ENCODE data around the gene ALCAM.

Gene ALCAM

GRCh38 chr3:105425153-105425502 lies 58.4 kb downstream of the ALCAM start:
- WGBS, 2 experiments: 80 to 89% methylated on average over 1 to 3 of the region's 4 CpGs
- Histone ChIP-seq H3K27me3 (ENCODE audit: control insufficient read depth, insufficient read depth, low read length, poor library complexity, severe bottlenecking) (no peaks in the 10 kb centered on the region), H3K9me3 (ENCODE audit: control insufficient read depth, low read length) (no peaks in the 10 kb centered on the region), H3K27ac (ENCODE audit: insufficient read depth, low read depth, low read length, poor library complexity, severe bottlenecking) (no peak overlapping the region), H3K4me1 (ENCODE audit: control insufficient read depth, insufficient read depth, low read length) (peaks cover 6% of the 10 kb centered on the region), H3K4me3 (ENCODE audit: insufficient read depth, low read depth, low read length) (no peak overlapping the region), H3K36me3 (ENCODE audit: control insufficient read depth, insufficient read depth, low read length) (no peaks in the 10 kb centered on the region)

DNA sequence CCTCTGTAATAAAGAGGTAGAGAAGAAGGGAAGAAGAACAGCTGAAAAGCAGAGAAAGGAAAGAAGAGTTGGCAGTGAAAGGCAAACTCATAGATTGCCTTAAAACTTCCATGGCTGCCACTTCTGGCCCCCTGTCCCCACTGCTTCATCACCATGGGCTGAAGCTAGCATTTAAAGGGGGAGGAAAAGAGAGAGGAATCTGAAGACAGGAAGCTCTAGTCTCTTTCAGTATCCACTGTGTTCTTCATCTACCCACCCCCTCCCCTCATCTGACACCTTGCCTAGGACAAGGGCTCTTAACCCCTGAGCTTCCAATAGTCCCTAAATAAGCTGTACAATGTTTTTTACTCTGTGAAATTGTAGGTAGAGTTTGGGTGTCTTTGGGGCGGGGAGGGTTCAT lies 60.6 kb downstream of the ALCAM start:
- Histone ChIP-seq H3K9me3 (ENCODE audit: control insufficient read depth, low read length) (no peaks in the 10 kb centered on the region), H3K27ac (ENCODE audit: insufficient read depth, low read depth, low read length, poor library complexity, severe bottlenecking) (no peak overlapping the region), H3K27me3 (ENCODE audit: control insufficient read depth, insufficient read depth, low read length, poor library complexity, severe bottlenecking) (no peaks in the 10 kb centered on the region), H3K4me1 (ENCODE audit: control insufficient read depth, insufficient read depth, low read length) (peaks cover 6% of the 10 kb centered on the region), H3K4me3 (ENCODE audit: insufficient read depth, low read depth, low read length) (no peak overlapping the region), H3K36me3 (ENCODE audit: control insufficient read depth, insufficient read depth, low read length) (no peaks in the 10 kb centered on the region)
- WGBS, 2 experiments: 86% methylated on average over 1 of the region's 1 CpG; no CpG with 5 or more reads in 1 of the 2 experiments

GRCh38 chr3:105429034-105429762 lies 62.5 kb downstream of the ALCAM start:
- no peaks in the 10 kb centered on the region for H3K36me3 ChIP-seq (ENCODE audit: control insufficient read depth, insufficient read depth, low read length)
- no peak overlapping the region for H3K27ac ChIP-seq (ENCODE audit: insufficient read depth, low read depth, low read length, poor library complexity, severe bottlenecking)
- no peaks in the 10 kb centered on the region for H3K27me3 ChIP-seq (ENCODE audit: control insufficient read depth, insufficient read depth, low read length, poor library complexity, severe bottlenecking)
- no peaks in the 10 kb centered on the region for H3K9me3 ChIP-seq (ENCODE audit: control insufficient read depth, low read length)
- H3K4me1 ChIP-seq (ENCODE audit: control insufficient read depth, insufficient read depth, low read length): peaks cover 6% of the 10 kb centered on the region
- no peak overlapping the region for H3K4me3 ChIP-seq (ENCODE audit: insufficient read depth, low read depth, low read length)

DNA sequence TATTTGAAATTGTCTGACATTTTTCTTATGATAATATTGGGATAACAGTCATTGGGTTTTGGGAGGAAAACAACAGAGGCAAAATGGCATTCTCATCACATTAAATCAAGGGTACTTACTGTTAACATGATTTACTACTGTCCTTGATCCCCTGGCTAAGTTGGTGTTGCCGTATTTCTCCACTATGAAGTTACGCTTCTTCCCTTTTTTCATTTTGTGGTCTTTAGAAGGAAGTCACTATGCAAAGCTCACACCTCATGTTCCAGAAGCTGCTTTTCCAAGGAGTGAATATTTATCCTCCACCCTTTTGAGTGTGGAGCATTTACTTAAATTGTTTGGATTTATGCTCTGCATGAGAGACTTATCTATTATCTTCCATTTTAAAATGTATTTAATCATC lies 63.7 kb downstream of the ALCAM start:
- 95 to 100% methylated on average over 2 of the region's 2 CpGs for WGBS, 2 experiments
- Histone ChIP-seq H3K27me3 (ENCODE audit: control insufficient read depth, insufficient read depth, low read length, poor library complexity, severe bottlenecking) (no peaks in the 10 kb centered on the region), H3K4me1 (ENCODE audit: control insufficient read depth, insufficient read depth, low read length) (peaks cover 6% of the 10 kb centered on the region), H3K36me3 (ENCODE audit: control insufficient read depth, insufficient read depth, low read length) (no peaks in the 10 kb centered on the region), H3K9me3 (ENCODE audit: control insufficient read depth, low read length) (no peaks in the 10 kb centered on the region), H3K27ac (ENCODE audit: insufficient read depth, low read depth, low read length, poor library complexity, severe bottlenecking) (no peak overlapping the region), H3K4me3 (ENCODE audit: insufficient read depth, low read depth, low read length) (no peak overlapping the region)

DNA sequence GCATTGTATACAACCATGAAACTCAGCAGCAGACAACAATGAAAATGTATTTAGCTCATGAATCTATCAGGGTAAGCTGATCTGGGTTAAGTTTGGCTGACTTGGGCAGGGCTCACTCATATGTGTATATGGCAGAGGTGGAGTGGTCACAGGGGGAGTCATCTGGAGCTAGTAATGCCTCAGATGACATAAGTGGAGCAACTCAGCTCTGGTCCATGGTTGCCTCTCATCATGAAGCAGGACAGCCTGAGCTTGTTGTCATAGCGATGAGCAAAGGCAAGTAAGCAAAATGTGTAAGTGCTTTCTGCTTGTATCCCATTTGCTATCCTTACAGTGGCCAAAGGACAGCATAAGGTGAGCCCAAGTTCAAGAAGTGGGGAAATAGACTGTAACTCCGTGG lies 64.5 kb downstream of the ALCAM start:
- Histone ChIP-seq H3K4me1 (ENCODE audit: control insufficient read depth, insufficient read depth, low read length) (peaks cover 6% of the 10 kb centered on the region), H3K4me3 (ENCODE audit: insufficient read depth, low read depth, low read length) (no peak overlapping the region), H3K9me3 (ENCODE audit: control insufficient read depth, low read length) (no peaks in the 10 kb centered on the region), H3K36me3 (ENCODE audit: control insufficient read depth, insufficient read depth, low read length) (no peaks in the 10 kb centered on the region), H3K27me3 (ENCODE audit: control insufficient read depth, insufficient read depth, low read length, poor library complexity, severe bottlenecking) (no peaks in the 10 kb centered on the region), H3K27ac (ENCODE audit: insufficient read depth, low read depth, low read length, poor library complexity, severe bottlenecking) (no peak overlapping the region)
- 97 to 98% methylated on average over 2 of the region's 2 CpGs for WGBS, 2 experiments

- Histone ChIP-seq H3K36me3 (ENCODE audit: control insufficient read depth, insufficient read depth, low read length) (no peaks in the 10 kb centered on the region), H3K9me3 (ENCODE audit: control insufficient read depth, low read length) (no peaks in the 10 kb centered on the region), H3K27ac (ENCODE audit: insufficient read depth, low read depth, low read length, poor library complexity, severe bottlenecking) (no peak overlapping the region), H3K4me3 (ENCODE audit: insufficient read depth, low read depth, low read length) (no peak overlapping the region), H3K27me3 (ENCODE audit: control insufficient read depth, insufficient read depth, low read length, poor library complexity, severe bottlenecking) (no peaks in the 10 kb centered on the region), H3K4me1 (ENCODE audit: control insufficient read depth, insufficient read depth, low read length) (peaks cover under 1% of the 10 kb centered on the region)
- WGBS, 2 experiments: 96 to 100% methylated on average over 3 of the region's 3 CpGs
Measured at GRCh38 chr3:105435277-105435676, 68.6 kb downstream of the ALCAM start.

DNA sequence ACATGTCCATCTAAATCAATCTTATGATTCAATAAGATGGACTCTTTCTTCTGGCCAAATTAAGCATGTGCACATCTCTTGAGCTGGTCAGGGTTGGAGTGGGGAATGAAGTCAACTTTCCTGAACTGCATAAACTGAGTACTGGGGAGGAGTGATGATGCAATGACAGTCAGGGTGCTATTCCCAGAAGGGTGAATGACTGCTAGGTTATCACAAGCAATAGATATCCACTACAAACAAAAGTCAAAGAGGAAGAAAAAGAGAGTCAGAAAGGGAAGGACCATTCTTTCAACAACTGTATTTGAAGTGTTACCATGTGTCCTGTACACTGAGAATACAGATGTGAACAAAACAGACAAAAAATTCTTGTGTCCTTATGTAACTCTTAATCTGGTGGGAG lies 70.0 kb downstream of the ALCAM start:
- H3K9me3 ChIP-seq (ENCODE audit: control insufficient read depth, low read length): no peaks in the 10 kb centered on the region
- no peak overlapping the region for H3K27ac ChIP-seq (ENCODE audit: insufficient read depth, low read depth, low read length, poor library complexity, severe bottlenecking)
- peaks cover 2% of the 10 kb centered on the region for H3K4me1 ChIP-seq (ENCODE audit: control insufficient read depth, insufficient read depth, low read length)
- no peak overlapping the region for H3K4me3 ChIP-seq (ENCODE audit: insufficient read depth, low read depth, low read length)
- H3K27me3 ChIP-seq (ENCODE audit: control insufficient read depth, insufficient read depth, low read length, poor library complexity, severe bottlenecking): no peaks in the 10 kb centered on the region
- no peaks in the 10 kb centered on the region for H3K36me3 ChIP-seq (ENCODE audit: control insufficient read depth, insufficient read depth, low read length)

- 86 to 97% methylated on average over 3 of the region's 3 CpGs for WGBS, 2 experiments
- Histone ChIP-seq H3K27me3 (ENCODE audit: control insufficient read depth, insufficient read depth, low read length, poor library complexity, severe bottlenecking) (no peaks in the 10 kb centered on the region), H3K36me3 (ENCODE audit: control insufficient read depth, insufficient read depth, low read length) (no peaks in the 10 kb centered on the region), H3K27ac (ENCODE audit: insufficient read depth, low read depth, low read length, poor library complexity, severe bottlenecking) (no peak overlapping the region), H3K4me3 (ENCODE audit: insufficient read depth, low read depth, low read length) (no peak overlapping the region), H3K9me3 (ENCODE audit: control insufficient read depth, low read length) (no peaks in the 10 kb centered on the region), H3K4me1 (ENCODE audit: control insufficient read depth, insufficient read depth, low read length) (peaks cover 2% of the 10 kb centered on the region)
Measured at GRCh38 chr3:105440113-105440512, 73.4 kb downstream of the ALCAM start.

GRCh38 chr3:105444725-105445124 lies 78.0 kb downstream of the ALCAM start:
- no CpG with 5 or more reads among the region's 1 CpG for WGBS, 2 experiments
- Histone ChIP-seq H3K27ac (ENCODE audit: insufficient read depth, low read depth, low read length, poor library complexity, severe bottlenecking) (no peak overlapping the region), H3K36me3 (ENCODE audit: control insufficient read depth, insufficient read depth, low read length) (no peaks in the 10 kb centered on the region), H3K27me3 (ENCODE audit: control insufficient read depth, insufficient read depth, low read length, poor library complexity, severe bottlenecking) (no peaks in the 10 kb centered on the region), H3K4me1 (ENCODE audit: control insufficient read depth, insufficient read depth, low read length) (peaks cover 17% of the 10 kb centered on the region), H3K9me3 (ENCODE audit: control insufficient read depth, low read length) (no peaks in the 10 kb centered on the region), H3K4me3 (ENCODE audit: insufficient read depth, low read depth, low read length) (no peak overlapping the region)

GRCh38 chr3:105448338-105448982 lies 81.8 kb downstream of the ALCAM start:
- 50 to 52% methylated on average over 4 of the region's 4 CpGs for WGBS, 2 experiments
- H3K27ac ChIP-seq (ENCODE audit: insufficient read depth, low read depth, low read length, poor library complexity, severe bottlenecking): peak overlapping the region; percentile 45

More at GRCh38 chr3:105448338-105448982, 81.8 kb downstream of the ALCAM start:
- H3K27me3 ChIP-seq (ENCODE audit: control insufficient read depth, insufficient read depth, low read length, poor library complexity, severe bottlenecking): no peaks in the 10 kb centered on the region
- H3K36me3 ChIP-seq (ENCODE audit: control insufficient read depth, insufficient read depth, low read length): no peaks in the 10 kb centered on the region
- H3K9me3 ChIP-seq (ENCODE audit: control insufficient read depth, low read length): no peaks in the 10 kb centered on the region
- peaks cover 14% of the 10 kb centered on the region for H3K4me1 ChIP-seq (ENCODE audit: control insufficient read depth, insufficient read depth, low read length)
- no peak overlapping the region for H3K4me3 ChIP-seq (ENCODE audit: insufficient read depth, low read depth, low read length)
